HepG2 (cell line): ENCODE data around the gene SIRT7. TPM values are rescaled to one million over a fixed set of nuclear protein-coding genes. Genes with fewer than 3 reads are reported as not detected.

Experiments used
- ATAC-seq: fragments of 200-7000 bp; cut with Tn5 transposase; 3 replicates; pipeline ENCODE4 v1.9.1; 2020; ENCODE audit warnings: mild to moderate bottlenecking, moderate library complexity
- BruUV-seq: library from RNA; stranded (reverse); fragments of 400-500 nt; replicated peaks from 2 replicates; lab custom pipeline; 2021; lab: Mats Ljungman, UMichigan
- CTCF ChIA-PET: fragments of 300-600 bp; formaldehyde crosslinking; extraction: SDS; loops from one replicate; lab custom pipeline; 2021; ENCODE audit warnings: low total read pairs, inconsistent platforms, low intra/inter-chr PET ratio; lab: Yijun Ruan, JAX
- POLR2A ChIA-PET: fragments of 350-600 bp; sonication (Branson Sonifier 250); formaldehyde crosslinking; loops from one replicate; lab custom pipeline; 2020; ENCODE audit warnings: antibody characterized with exemption, inconsistent platforms; lab: Yijun Ruan, JAX
- DNase-seq: peaks from one replicate; pipeline ENCODE4 v3.0.0-alpha.2; 2015; ENCODE audit warnings: low spot score
- FAIRE-seq: peaks from 3 replicates; lab custom pipeline; 2011; peaks lifted over from hg19 to GRCh38; lab: Jason Lieb, UNC
- H2AFZ ChIP-seq: one replicate; pipeline ENCODE4 v1.6.1; 2011; ENCODE audit warnings: low read length, inconsistent platforms
- H3K27ac ChIP-seq: fragments of 300-600 bp; 3 replicates; pipeline ENCODE4 v1.8.0; 2011; ENCODE audit warnings: mixed run types, mild to moderate bottlenecking, mixed read lengths, low read length, inconsistent platforms; ENCODE audit not compliant: insufficient read depth; ENCODE audit errors: extremely low read length
- H3K27me3 ChIP-seq, 2 experiments: fragments of 200-600 bp in 1 of 2; 2 replicates in 1 of 2; 3 replicates in 1 of 2; pipeline versions ENCODE4 v1.6.0 to v1.8.0; 2011; ENCODE audit warnings: low read length in 2 of 2, mild to moderate bottlenecking in 2 of 2, moderate library complexity in 2 of 2, inconsistent platforms in 1 of 2; ENCODE audit not compliant: insufficient read depth in 2 of 2, control insufficient read depth in 1 of 2
- H3K36me3 ChIP-seq, 2 experiments: fragments of 200-600 bp in 1 of 2; replicated peaks in 1 of 2; 2 replicates in 1 of 2; 3 replicates in 1 of 2; pipeline versions ENCODE4 v1.5.1 to v1.8.0; 2011; ENCODE audit warnings: low read length in 2 of 2, inconsistent platforms in 1 of 2; ENCODE audit not compliant: insufficient read depth in 2 of 2, control insufficient read depth in 1 of 2
- H3K4me1 ChIP-seq: 2 replicates; pipeline ENCODE4 v1.5.1; 2012; ENCODE audit warnings: low read length, inconsistent platforms; ENCODE audit not compliant: insufficient read depth
- H3K4me2 ChIP-seq: 2 replicates; pipeline ENCODE4 v1.6.0; 2011; ENCODE audit warnings: low read depth, low read length, inconsistent platforms
- H3K4me3 ChIP-seq, 3 experiments: fragments of 200-600 bp in 1 of 3; sonication (generic), shearing (Covaris generic) in 1 of 3; replicated peaks in 1 of 3; 2 replicates each; pipeline ENCODE4 v1.5.1; 2011 to 2016; ENCODE audit warnings: low read length in 3 of 3, inconsistent platforms in 2 of 3, low read depth in 2 of 3, mild to moderate bottlenecking in 2 of 3, control low read depth in 1 of 3, mixed read lengths in 1 of 3; ENCODE audit not compliant: insufficient read depth in 1 of 3
- H3K79me2 ChIP-seq: one replicate; pipeline ENCODE4 v1.6.1; 2011; ENCODE audit warnings: low read length, inconsistent platforms; ENCODE audit not compliant: insufficient read depth
- H3K9ac ChIP-seq: 2 replicates; pipeline ENCODE4 v1.6.0; 2011; ENCODE audit warnings: mild to moderate bottlenecking, low read depth, low read length, inconsistent platforms; ENCODE audit not compliant: insufficient read depth
- H3K9me3 ChIP-seq: 2 replicates; pipeline ENCODE4 v1.5.1; 2012; ENCODE audit warnings: mild to moderate bottlenecking, low read length
- H4K20me1 ChIP-seq: 2 replicates; pipeline ENCODE4 v1.6.0; 2011; ENCODE audit warnings: inconsistent platforms, mild to moderate bottlenecking, low read length, moderate library complexity; ENCODE audit not compliant: insufficient read depth
- ATF1 ChIP-seq: IDR thresholded peaks from 2 replicates; pipeline ENCODE4 v1.6.1; 2016; ENCODE audit warnings: mild to moderate bottlenecking, control low read depth
- ATF5 ChIP-seq: sonication (generic); formaldehyde crosslinking; IDR thresholded peaks from 2 replicates; pipeline ENCODE4 v1.4.0; 2020; ENCODE audit warnings: mild to moderate bottlenecking, low read depth, missing genetic modification reagents
- BCLAF1 ChIP-seq: fragments of 450-650 bp; IDR thresholded peaks from 2 replicates; pipeline ENCODE4 v1.6.1; 2017; ENCODE audit warnings: mild to moderate bottlenecking
- ELF4 ChIP-seq: sonication (generic); formaldehyde crosslinking; IDR thresholded peaks from 2 replicates; pipeline ENCODE4 v1.5.0; 2020; ENCODE audit warnings: missing genetic modification reagents, mild to moderate bottlenecking, moderate library complexity, borderline replicate concordance
- GABPB1 ChIP-seq: IDR thresholded peaks from 2 replicates; pipeline ENCODE4 v1.6.1; 2016; ENCODE audit warnings: mild to moderate bottlenecking, missing genetic modification reagents, moderate library complexity, missing compliant biosample characterization
- JUND ChIP-seq: sonication (generic); formaldehyde crosslinking; IDR thresholded peaks from 2 replicates; pipeline ENCODE4 v1.8.0; 2022; ENCODE audit warnings: mild to moderate bottlenecking, missing genetic modification reagents
- NAIF1 ChIP-seq: sonication (generic); formaldehyde crosslinking; IDR thresholded peaks from 2 replicates; pipeline ENCODE4 v1.5.0; 2020; ENCODE audit warnings: mild to moderate bottlenecking, missing genetic modification reagents, borderline replicate concordance
- NFE2L1 ChIP-seq: sonication (generic); formaldehyde crosslinking; IDR thresholded peaks from 2 replicates; pipeline ENCODE4 v1.4.0; 2020; ENCODE audit warnings: missing genetic modification reagents, mild to moderate bottlenecking, borderline replicate concordance
- NR2F2 ChIP-seq: IDR thresholded peaks from 2 replicates; pipeline ENCODE4 v1.6.1; 2012; ENCODE audit warnings: low read depth, inconsistent platforms, borderline replicate concordance
- REST ChIP-seq, 2 experiments: IDR thresholded peaks; 2 replicates each; pipeline ENCODE4 v1.6.1; 2011 to 2012; ENCODE audit warnings: low read length in 2 of 2, borderline replicate concordance in 1 of 2, low read depth in 1 of 2, mild to moderate bottlenecking in 1 of 2, moderate library complexity in 1 of 2
- SPEN ChIP-seq: sonication (generic); formaldehyde crosslinking; IDR thresholded peaks from 2 replicates; pipeline ENCODE4 v1.5.1; 2020; ENCODE audit warnings: low read depth, mild to moderate bottlenecking, missing genetic modification reagents
- SRSF9 ChIP-seq: fragments of 200-400 bp; formaldehyde crosslinking; IDR thresholded peaks from 2 replicates; pipeline ENCODE4 v1.6.1; 2018; ENCODE audit warnings: borderline replicate concordance, mild to moderate bottlenecking, low read depth, low read length; ENCODE audit not compliant: insufficient read depth, poor library complexity, severe bottlenecking
- YEATS4 ChIP-seq: sonication (generic); formaldehyde crosslinking; IDR thresholded peaks from 2 replicates; pipeline ENCODE4 v1.4.0; 2020; ENCODE audit warnings: missing genetic modification reagents, borderline replicate concordance
- ZNF562 ChIP-seq: sonication (generic); formaldehyde crosslinking; IDR thresholded peaks from 2 replicates; pipeline ENCODE4 v1.8.0; 2022; ENCODE audit warnings: missing genetic modification reagents, borderline replicate concordance
- ZNF563 ChIP-seq: sonication (generic); formaldehyde crosslinking; IDR thresholded peaks from 2 replicates; pipeline ENCODE4 v1.8.0; 2022; ENCODE audit warnings: mild to moderate bottlenecking, moderate library complexity, missing genetic modification reagents
- ZNF678 ChIP-seq: sonication (generic); formaldehyde crosslinking; IDR thresholded peaks from 2 replicates; pipeline ENCODE4 v1.4.0; 2020; ENCODE audit warnings: mild to moderate bottlenecking, missing genetic modification reagents
- ZNF709 ChIP-seq: sonication (generic); formaldehyde crosslinking; IDR thresholded peaks from 2 replicates; pipeline ENCODE4 v1.5.0; 2020; ENCODE audit warnings: mild to moderate bottlenecking, missing genetic modification reagents
- WGBS: methylation state at CpG from one replicate; pipeline ENCODE4 v1.1.6; 2017; ENCODE audit warnings: low lambda C conversion rate; 5-methylcytosine and 5-hydroxymethylcytosine counted together
- in situ Hi-C: cut with HindIII; loops from 2 replicates; pipeline ENCODE4 v1.10.0; 2017; ENCODE audit warnings: low pct_unique_long_range_greater_than_20kb; ENCODE audit not compliant: extremely low pct_ligation_motif_present
- intact Hi-C: fragments of 100-400 bp; cut with micrococcal nuclease; formaldehyde crosslinking; loops from one replicate; pipeline ENCODE4 v1.10.0; 2022; ENCODE audit not compliant: unreplicated experiment
- polyA plus RNA-seq, 8 experiments: library from polyadenylated mRNA; depleted of rRNA in 3 of 8; stranded (reverse) in 7 of 8; unstranded in 1 of 8; fragments of >200 nt; fragmentation: Illumina TruSeq in 4 of 8; extraction: Trizol in 4 of 8; gene quantifications; 2 replicates each; pipeline versions ENCODE4 v1.2.1 to v1.2.3, GENCODE V29; 2011 to 2016; ENCODE audit warnings: low read depth in 4 of 8, missing spikeins in 1 of 8, mixed read lengths in 1 of 8; ENCODE audit not compliant: insufficient read depth in 1 of 8
- total RNA-seq, 5 experiments: library from RNA; depleted of rRNA; stranded (reverse); fragments of >200 nt; fragmentation: Illumina TruSeq; extraction: Trizol; gene quantifications; 2 replicates each; pipeline ENCODE4 v1.2.3, GENCODE V29; 2016; ENCODE audit warnings: low read depth in 1 of 5

SIRT7 gene
- total and polyA plus RNA-seq, 2 of the 13 experiments (the other 11 are each of a cell fraction or from before 2014, with no cell fraction given) = 8.3 to 24.8 TPM

- FAIRE-seq = no peak
- Histone ChIP-seq H3K9me3 (no peaks in the 10 kb centered on the region), H3K27me3 (peaks cover 0 to 5% of the 10 kb centered on the region in 2 experiments; a peak in 2 of 5 replicates), H3K27ac (no peak overlapping the region), H3K79me2 (peaks cover 16% of the 10 kb centered on the region), H3K9ac (no peak overlapping the region), H2AFZ (no peak overlapping the region), H3K4me2 (no peak overlapping the region), H3K4me1 (peaks cover 15% of the 10 kb centered on the region), H3K4me3 (no peak overlapping the region), H4K20me1 (no peaks in the 10 kb centered on the region; the same call in 1 of the 2 replicates), H3K36me3 (peaks cover 17 to 34% of the 10 kb centered on the region in 2 experiments; a peak in 4 of 5 replicates)
- ATAC-seq = no peak
- POLR2A ChIA-PET = no interaction called here
- DNase-seq = no peak
- no peak for TF ChIP-seq ZNF709 (CRISPR knock-in tag)
- TF ChIP-seq NAIF1 = no peak
- TF ChIP-seq GABPB1 (CRISPR knock-in tag) = no peak
- no peak for TF ChIP-seq JUND
- no peak for TF ChIP-seq ATF5 (CRISPR knock-in tag)
- TF ChIP-seq NR2F2 = no peak
- TF ChIP-seq REST (IDR thresholded peaks at IDR 0.05; ENCODE audit: borderline replicate concordance in 1 of 2, low read depth in 1 of 2, low read length in 2 of 2) = no peak
- TF ChIP-seq ZNF678 = no peak
- TF ChIP-seq NFE2L1 = no peak
- TF ChIP-seq ZNF563 (CRISPR knock-in tag) = no peak
- TF ChIP-seq ELF4 = no peak
- no peak for TF ChIP-seq SPEN (CRISPR knock-in tag)
- TF ChIP-seq ATF1 (CRISPR knock-in tag) = no peak
- TF ChIP-seq SRSF9 = no peak
- TF ChIP-seq BCLAF1 = no peak
- no peak for TF ChIP-seq YEATS4
- TF ChIP-seq ZNF562 (CRISPR knock-in tag) = no peak
- WGBS = 98% methylated on average over 11 of the region's 11 CpGs
- intact Hi-C loops = no loop called here
- in situ Hi-C loops = no loop called here
- CTCF ChIA-PET = no interaction called here
- BruUV-seq = no TSS peak
Measured at GRCh38 chr17:81895400-81895799, 22.6 kb downstream of the SIRT7 start.
